AG20443 (cell line): Measurements from ENCODE around the gene SCIN.
"Not testable (repeated sequence)": the region's sequence is repeated elsewhere in the genome, so short reads cannot be mapped to it uniquely, and the experiment has no call there.

Source experiments
- DNase-seq: peaks from one replicate; pipeline ENCODE4 v3.0.0; 2012; ENCODE audit warnings: low spot score, mixed read lengths

SCIN gene

GRCh38 chr7:12688485-12689170 lies 118.1 kb downstream of the SCIN start:
- DNase-seq, result not testable (repeated sequence)

GRCh38 chr7:12689451-12689850 lies 118.9 kb downstream of the SCIN start:
- DNase-seq, result no peak

- no peak for DNase-seq
Observed at GRCh38 chr7:12690041-12690878, 119.7 kb downstream of the SCIN start.

GRCh38 chr7:12691388-12691787 lies 120.9 kb downstream of the SCIN start:
- DNase-seq, result not testable (repeated sequence)

- DNase-seq, result no peak
Observed at GRCh38 chr7:12692035-12692434, 121.5 kb downstream of the SCIN start.

- no peak for DNase-seq
Observed at GRCh38 chr7:12692479-12693259, 122.1 kb downstream of the SCIN start.

- DNase-seq, result no peak
Observed at GRCh38 chr7:12694817-12695216, 124.3 kb downstream of the SCIN start.

GRCh38 chr7:12695965-12696364 lies 125.4 kb downstream of the SCIN start:
- DNase-seq, result no peak

- DNase-seq, result no peak
Observed at GRCh38 chr7:12699299-12699698, 128.8 kb downstream of the SCIN start.

- DNase-seq, result no peak
Observed at GRCh38 chr7:12701433-12701832, 130.9 kb downstream of the SCIN start.

- peak; percentile 25 for DNase-seq
Observed at GRCh38 chr7:12703881-12704280, 133.4 kb downstream of the SCIN start.

GRCh38 chr7:12705878-12706277 lies 135.4 kb downstream of the SCIN start:
- DNase-seq, result no peak

GRCh38 chr7:12706900-12707536 lies 136.5 kb downstream of the SCIN start:
- no peak for DNase-seq

GRCh38 chr7:12708314-12708713 lies 137.8 kb downstream of the SCIN start:
- DNase-seq, result no peak
